ENCODE data around the gene CCDC51. TPM values are rescaled to one million over a fixed set of nuclear protein-coding genes. Genes with fewer than 3 reads are reported as not detected.
A peak's percentile ranks its signal among the peaks of the same experiment; 100 is the strongest.

The CCDC51 gene
- total and polyA plus RNA-seq, 2 donors (not counting 1 experiment from before 2014, with no cell fraction given) = 5.0 to 5.9 TPM

GRCh38 chr3:48414376-48415250 lies 25.3 kb downstream of the CCDC51 start:
- Histone ChIP-seq H3K27ac (ENCODE audit: low read length in 2 of 2) (no peak overlapping the region), H3K4me1 (ENCODE audit: control insufficient read depth in 2 of 2, insufficient read depth in 2 of 2, low read length in 2 of 2) (no peaks in the 10 kb centered on the region), H3K36me3 (replicated peaks in 1 of 2; ENCODE audit: control extremely low read depth in 1 of 2, control insufficient read depth in 1 of 2, extremely low read depth in 1 of 2, insufficient read depth in 2 of 2, low read length in 1 of 2) (no peaks in the 10 kb centered on the region), H3K4me3 (ENCODE audit: control extremely low read depth in 1 of 5, extremely low read depth in 1 of 5, insufficient read depth in 1 of 5, low read depth in 2 of 5, low read length in 4 of 5) (no peak overlapping the region), H4K20me1 (ENCODE audit: control insufficient read depth, insufficient read depth, low read length, poor library complexity, severe bottlenecking) (no peaks in the 10 kb centered on the region), H3K4me2 (replicated peaks; ENCODE audit: low read depth, low read length, poor library complexity, severe bottlenecking) (no peak overlapping the region), H3K9ac (ENCODE audit: low read length) (no peak overlapping the region), H3K9me3 (ENCODE audit: control extremely low read depth in 1 of 3, control insufficient read depth in 2 of 3, insufficient read depth in 1 of 3, low read length in 2 of 3) (no peaks in the 10 kb centered on the region), H2AFZ (ENCODE audit: insufficient read depth, low read depth, low read length, poor library complexity, severe bottlenecking) (no peak overlapping the region), H3K79me2 (ENCODE audit: control insufficient read depth, insufficient read depth, low read length) (no peaks in the 10 kb centered on the region), H3K27me3 (replicated peaks in 1 of 4; ENCODE audit: control extremely low read depth in 1 of 4, control insufficient read depth in 3 of 4, insufficient read depth in 4 of 4, low read length in 3 of 4) (no peaks in the 10 kb centered on the region)
- 93% methylated on average over 24 of the region's 25 CpGs for WGBS (ENCODE audit: insufficient coverage)
- no peak overlapping the region for H3K4me3 Mint-ChIP-seq
- DNase-seq (no peak), ATAC-seq (ENCODE audit: low read depth) (peak; percentile 14)
- no peaks in the 10 kb centered on the region for H3K4me1 Mint-ChIP-seq
- ChIA-PET POLR2A (no interaction called here), CTCF (interaction anchor here (1.1 kb wide), 1 partner anchor 22 kb away, joined by 3 read pairs; no protein-coding TSS in a partner anchor)
- no peaks in the 10 kb centered on the region for H3K9me3 Mint-ChIP-seq (ENCODE audit: insufficient read depth)
- H3K27me3 Mint-ChIP-seq = no peaks in the 10 kb centered on the region
- TF ChIP-seq CTCF (IDR thresholded peaks at IDR 0.05) = no peak
- TF ChIP-seq EZH2 (IDR thresholded peaks at IDR 0.05; ENCODE audit: borderline replicate concordance, insufficient read depth, low read depth, low read length, poor library complexity, severe bottlenecking) = no peak
- H3K27ac Mint-ChIP-seq = no peak overlapping the region
- intact Hi-C loops (cut with micrococcal nuclease) = no loop called here

- H3K4me1 ChIP-seq (ENCODE audit: control insufficient read depth in 2 of 2, insufficient read depth in 2 of 2, low read length in 2 of 2) = no peaks in the 10 kb centered on the region
- H3K36me3 ChIP-seq (replicated peaks in 1 of 2; ENCODE audit: control extremely low read depth in 1 of 2, control insufficient read depth in 1 of 2, extremely low read depth in 1 of 2, insufficient read depth in 2 of 2, low read length in 1 of 2) = no peaks in the 10 kb centered on the region
- no peak for TF ChIP-seq CTCF (IDR thresholded peaks at IDR 0.05)
- no peak for TF ChIP-seq EZH2 (IDR thresholded peaks at IDR 0.05; ENCODE audit: borderline replicate concordance, insufficient read depth, low read depth, low read length, poor library complexity, severe bottlenecking)
- no peak overlapping the region for H3K27ac ChIP-seq (ENCODE audit: low read length in 2 of 2)
- Mint-ChIP-seq H3K4me1 (no peaks in the 10 kb centered on the region), H3K27me3 (no peaks in the 10 kb centered on the region), H3K9me3 (ENCODE audit: insufficient read depth) (no peaks in the 10 kb centered on the region), H3K27ac (no peak overlapping the region), H3K4me3 (no peak overlapping the region)
- H3K27me3 ChIP-seq (replicated peaks in 1 of 4; ENCODE audit: control extremely low read depth in 1 of 4, control insufficient read depth in 3 of 4, insufficient read depth in 4 of 4, low read length in 3 of 4) = no peaks in the 10 kb centered on the region
- POLR2A ChIA-PET = no interaction called here
- DNase-seq = no peak
- no peaks in the 10 kb centered on the region for H3K79me2 ChIP-seq (ENCODE audit: control insufficient read depth, insufficient read depth, low read length)
- H3K9ac ChIP-seq (ENCODE audit: low read length) = no peak overlapping the region
- 77% methylated on average over 14 of the region's 14 CpGs for WGBS (ENCODE audit: insufficient coverage)
- H4K20me1 ChIP-seq (ENCODE audit: control insufficient read depth, insufficient read depth, low read length, poor library complexity, severe bottlenecking) = no peaks in the 10 kb centered on the region
- ATAC-seq (ENCODE audit: low read depth) = no peak
- no peak overlapping the region for H3K4me3 ChIP-seq (ENCODE audit: control extremely low read depth in 1 of 5, extremely low read depth in 1 of 5, insufficient read depth in 1 of 5, low read depth in 2 of 5, low read length in 4 of 5)
- intact Hi-C loops (cut with micrococcal nuclease) = no loop called here
- CTCF ChIA-PET = no interaction called here
- H3K4me2 ChIP-seq (replicated peaks; ENCODE audit: low read depth, low read length, poor library complexity, severe bottlenecking) = no peak overlapping the region
- H2AFZ ChIP-seq (ENCODE audit: insufficient read depth, low read depth, low read length, poor library complexity, severe bottlenecking) = no peak overlapping the region
- no peaks in the 10 kb centered on the region for H3K9me3 ChIP-seq (ENCODE audit: control extremely low read depth in 1 of 3, control insufficient read depth in 2 of 3, insufficient read depth in 1 of 3, low read length in 2 of 3)
These were observed 26.3 kb downstream of the CCDC51 start for GRCh38 chr3:48413611-48414010.

All from B cell (primary cell).